IMR-90 (cell line): Measurements from ENCODE around the gene WDR5. TPM values are rescaled to one million over a fixed set of nuclear protein-coding genes. Genes with fewer than 3 reads are reported as not detected.

Experiments used
- ATAC-seq: fragments of 200-7000 bp; cut with Tn5 transposase; 2 replicates; pipeline ENCODE4 v1.9.1; 2020; ENCODE audit warnings: low read depth, mild to moderate bottlenecking, moderate library complexity
- BruUV-seq: library from RNA; stranded (reverse); fragments of 400-500 nt; replicated peaks from 2 replicates; lab custom pipeline; 2021; lab: Mats Ljungman, UMichigan
- CTCF ChIA-PET: fragments of 300-600 bp; formaldehyde crosslinking; extraction: SDS; loops from one replicate; lab custom pipeline; 2021; ENCODE audit warnings: antibody characterized with exemption; lab: Yijun Ruan, JAX
- POLR2A ChIA-PET: fragments of 300-600 bp; sonication (Branson Sonifier 250); formaldehyde crosslinking; loops from one replicate; lab custom pipeline; 2022; ENCODE audit warnings: antibody characterized with exemption; ENCODE audit not compliant: unreplicated experiment; lab: Charles Lee
- DNase-seq: peaks from one replicate; pipeline ENCODE4 v3.0.0; 2013
- H2AFZ ChIP-seq: replicated peaks from 2 replicates; pipeline ENCODE3; 2013; ENCODE audit warnings: low read length, mild to moderate bottlenecking; ENCODE audit not compliant: poor library complexity
- H2AK5ac ChIP-seq: 2 replicates; pipeline ENCODE4 v1.6.1; 2013; ENCODE audit warnings: low read depth, low read length, inconsistent platforms
- H2AK9ac ChIP-seq: replicated peaks from 2 replicates; pipeline ENCODE3; 2013; ENCODE audit warnings: mild to moderate bottlenecking, low read depth, low read length, moderate library complexity; ENCODE audit not compliant: poor library complexity
- H2BK120ac ChIP-seq: 2 replicates; pipeline ENCODE4 v1.6.1; 2013; ENCODE audit warnings: low read depth, low read length, inconsistent platforms
- H2BK15ac ChIP-seq: 3 replicates; pipeline ENCODE4 v1.6.1; 2013; ENCODE audit warnings: low read depth, low read length, inconsistent platforms
- H2BK20ac ChIP-seq: 2 replicates; pipeline ENCODE4 v1.6.1; 2013; ENCODE audit warnings: low read depth, mild to moderate bottlenecking, inconsistent platforms, low read length, moderate library complexity
- H2BK5ac ChIP-seq: 2 replicates; pipeline ENCODE4 v1.6.1; 2013; ENCODE audit warnings: mild to moderate bottlenecking, low read depth, low read length, inconsistent platforms; ENCODE audit not compliant: poor library complexity, severe bottlenecking
- H3K14ac ChIP-seq: replicated peaks from 2 replicates; pipeline ENCODE4 v1.6.1; 2013; ENCODE audit warnings: low read depth, low read length, inconsistent platforms
- H3K18ac ChIP-seq: 2 replicates; pipeline ENCODE4 v1.6.1; 2013; ENCODE audit warnings: low read depth, low read length, control low read depth
- H3K23ac ChIP-seq: 2 replicates; pipeline ENCODE4 v1.6.1; 2013; ENCODE audit warnings: low read depth, low read length, inconsistent platforms
- H3K27ac ChIP-seq: 2 replicates; pipeline ENCODE4 v1.5.1; 2013; ENCODE audit warnings: mild to moderate bottlenecking, control low read depth, low read length; ENCODE audit not compliant: insufficient read depth
- H3K27me3 ChIP-seq: 2 replicates; pipeline ENCODE4 v1.6.1; 2013; ENCODE audit warnings: low read length; ENCODE audit not compliant: control insufficient read depth, insufficient read depth
- H3K36me3 ChIP-seq: 2 replicates; pipeline ENCODE4 v1.6.1; 2013; ENCODE audit warnings: low read length, mixed read lengths; ENCODE audit not compliant: control insufficient read depth, insufficient read depth
- H3K4ac ChIP-seq: 2 replicates; pipeline ENCODE4 v1.6.1; 2013; ENCODE audit warnings: low read depth, low read length, inconsistent platforms
- H3K4me1 ChIP-seq: 2 replicates; pipeline ENCODE4 v1.6.1; 2013; ENCODE audit warnings: low read length, mixed read lengths; ENCODE audit not compliant: control insufficient read depth, insufficient read depth
- H3K4me2 ChIP-seq: 2 replicates; pipeline ENCODE4 v1.6.1; 2013; ENCODE audit warnings: low read depth, mild to moderate bottlenecking, control low read depth, low read length, moderate library complexity
- H3K4me3 ChIP-seq: 2 replicates; pipeline ENCODE4 v1.5.1; 2013; ENCODE audit warnings: low read depth, mild to moderate bottlenecking, control low read depth, low read length, moderate library complexity; ENCODE audit not compliant: insufficient read depth
- H3K56ac ChIP-seq: 2 replicates; pipeline ENCODE4 v1.6.1; 2013; ENCODE audit warnings: low read length, inconsistent platforms; ENCODE audit not compliant: insufficient read depth; ENCODE audit errors: extremely low read depth
- H3K79me1 ChIP-seq, 2 experiments: 2 replicates each; pipeline ENCODE4 v1.6.1; 2013; ENCODE audit warnings: low read length in 2 of 2, inconsistent platforms in 1 of 2, low read depth in 1 of 2
- H3K9ac ChIP-seq: 2 replicates; pipeline ENCODE4 v1.6.1; 2013; ENCODE audit warnings: low read depth, low read length, control low read depth
- H3K9me1 ChIP-seq: 2 replicates; pipeline ENCODE4 v1.6.1; 2013; ENCODE audit warnings: low read length, inconsistent platforms; ENCODE audit not compliant: insufficient read depth
- H3K9me3 ChIP-seq: 2 replicates; pipeline ENCODE4 v1.6.1; 2013; ENCODE audit warnings: low read length; ENCODE audit not compliant: control insufficient read depth, insufficient read depth
- H4K20me1 ChIP-seq: 2 replicates; pipeline ENCODE4 v1.6.1; 2013; ENCODE audit warnings: low read length, inconsistent platforms; ENCODE audit not compliant: insufficient read depth
- H4K5ac ChIP-seq: 2 replicates; pipeline ENCODE4 v1.6.1; 2013; ENCODE audit warnings: mild to moderate bottlenecking, low read depth, low read length, control low read depth
- H4K8ac ChIP-seq, 2 experiments: 2 replicates each; pipeline ENCODE4 v1.6.1; 2013; ENCODE audit warnings: low read depth in 2 of 2, low read length in 2 of 2, control low read depth in 1 of 2, inconsistent platforms in 1 of 2
- H4K91ac ChIP-seq: 2 replicates; pipeline ENCODE4 v1.6.1; 2013; ENCODE audit warnings: low read depth, low read length, inconsistent platforms; ENCODE audit not compliant: insufficient read depth
- BHLHE40 ChIP-seq: fragments of 150-350 bp; IDR thresholded peaks from 2 replicates; pipeline ENCODE4 v1.6.1; 2016; ENCODE audit warnings: mild to moderate bottlenecking, low read depth, low read length
- CHD1 ChIP-seq: IDR thresholded peaks from 2 replicates; pipeline ENCODE4 v1.6.1; 2012; ENCODE audit warnings: low read depth, low read length, improper control_type of control experiment
- ELK1 ChIP-seq: fragments of 150-350 bp; IDR thresholded peaks from 2 replicates; pipeline ENCODE4 v1.6.1; 2016; ENCODE audit warnings: low read depth, mild to moderate bottlenecking, low read length, moderate library complexity, borderline replicate concordance
- FOS ChIP-seq: fragments of 150-350 bp; IDR thresholded peaks from 2 replicates; pipeline ENCODE4 v1.6.1; 2016; ENCODE audit warnings: low read depth, low read length
- MAFK ChIP-seq: IDR thresholded peaks from 2 replicates; pipeline ENCODE4 v1.6.1; 2012; ENCODE audit warnings: low read depth, low read length, improper control_type of control experiment
- MAZ ChIP-seq: IDR thresholded peaks from 2 replicates; pipeline ENCODE4 v1.6.1; 2012; ENCODE audit warnings: low read depth, mild to moderate bottlenecking, low read length, improper control_type of control experiment, moderate library complexity, borderline replicate concordance
- NFE2L2 ChIP-seq: fragments of 150-350 bp; IDR thresholded peaks from 2 replicates; pipeline ENCODE4 v1.6.1; 2016; ENCODE audit warnings: low read depth, mild to moderate bottlenecking, low read length
- POLR2A ChIP-seq: IDR thresholded peaks from 2 replicates; pipeline ENCODE4 v1.6.1; 2012; ENCODE audit warnings: mild to moderate bottlenecking, low read depth, low read length
- RAD21 ChIP-seq: IDR thresholded peaks from 2 replicates; pipeline ENCODE4 v1.6.1; 2012; ENCODE audit warnings: low read length, improper control_type of control experiment
- RCOR1 ChIP-seq: IDR thresholded peaks from 2 replicates; pipeline ENCODE4 v1.6.1; 2012; ENCODE audit warnings: mild to moderate bottlenecking, low read length, improper control_type of control experiment; ENCODE audit not compliant: insufficient replicate concordance
- RFX5 ChIP-seq: IDR thresholded peaks from 2 replicates; pipeline ENCODE4 v1.8.0; 2012; ENCODE audit warnings: low read depth, mild to moderate bottlenecking, low read length, moderate library complexity
- USF2 ChIP-seq: fragments of 150-350 bp; IDR thresholded peaks from 2 replicates; pipeline ENCODE4 v1.6.1; 2017; ENCODE audit warnings: mild to moderate bottlenecking, antibody characterized with exemption, low read length, low read depth
- WGBS, 2 experiments: methylation state at CpG; one replicate each; pipeline versions ENCODE4 v1.1.5 to v1.1.7; 2013; ENCODE audit warnings: missing lambda C conversion rate in 2 of 2; ENCODE audit not compliant: insufficient read length in 1 of 2; ENCODE audit errors: extremely low coverage in 2 of 2; 5-methylcytosine and 5-hydroxymethylcytosine counted together
- dilution Hi-C: fragments of 300-500 bp; cut with HindIII; formaldehyde crosslinking; loops from one replicate; pipeline ENCODE4 v1.14.3; 2018; ENCODE audit warnings: low sequenced_read_pairs; ENCODE audit not compliant: unreplicated experiment
- in situ Hi-C: fragments of 300-500 bp; cut with MboI; formaldehyde crosslinking; loops from 3 replicates; pipeline ENCODE4 v1.14.3; 2019; ENCODE audit warnings: low sequenced_read_pairs, inconsistent platforms, mixed read lengths
- intact Hi-C: fragments of 100-400 bp; cut with micrococcal nuclease; formaldehyde crosslinking; loops from 2 replicates; pipeline ENCODE4 v1.10.0; 2022
- polyA plus RNA-seq, 3 experiments: library from polyadenylated mRNA; depleted of rRNA; stranded (reverse); fragments of >200 nt; gene quantifications; 2 replicates each; pipeline ENCODE4 v1.2.3, GENCODE V29; 2012; ENCODE audit warnings: low replicate concordance in 1 of 3
- total RNA-seq: library from RNA; depleted of rRNA; stranded (reverse); fragments of >200 nt; gene quantifications from 2 replicates; pipeline ENCODE4 v1.2.3, GENCODE V29; 2012
- TF ChIP-seq, protein P1 (sequence below): conservative IDR thresholded peaks from 2 replicates; pipeline ENCODE4 v1.5.1; 2012; ENCODE audit warnings: mild to moderate bottlenecking, low read depth, low read length, improper control_type of control experiment

Gene WDR5
- total and polyA plus RNA-seq, 2 of the 4 experiments (the other 2 are of a cell fraction), result 18.3 to 26.6 TPM

- dilution Hi-C loops, result no loop called here
- Histone ChIP-seq H3K14ac (no peak overlapping the region), H3K79me1 (no peaks in the 10 kb centered on the region), H3K36me3 (no peaks in the 10 kb centered on the region), H3K4me1 (peaks cover 13% of the 10 kb centered on the region), H3K9ac (no peak overlapping the region), H2AK5ac (no peak overlapping the region), H2BK20ac (no peak overlapping the region), H3K4me2 (no peak overlapping the region), H4K91ac (no peak overlapping the region), H2AK9ac (no peak overlapping the region), H3K27me3 (peaks cover 25% of the 10 kb centered on the region), H3K9me3 (no peaks in the 10 kb centered on the region), H3K27ac (no peak overlapping the region), H4K8ac (no peak overlapping the region), H3K4me3 (no peak overlapping the region), H2BK5ac (no peak overlapping the region), H2BK15ac (no peak overlapping the region), H3K18ac (no peak overlapping the region), H3K23ac (no peak overlapping the region), H2AFZ (no peak overlapping the region), H4K5ac (no peak overlapping the region), H4K20me1 (no peaks in the 10 kb centered on the region), H3K4ac (no peak overlapping the region), H3K56ac (no peak overlapping the region), H3K9me1 (no peaks in the 10 kb centered on the region), H2BK120ac (no peak overlapping the region)
- no TSS peak for BruUV-seq
- ATAC-seq (no peak), DNase-seq (no peak)
- ChIA-PET POLR2A (no interaction called here), CTCF (no interaction called here)
- intact Hi-C loops, result no loop called here
- TF ChIP-seq NFE2L2 (no peak), RFX5 (no peak), CHD1 (no peak), MAZ (no peak), ELK1 (no peak), BHLHE40 (no peak), RAD21 (no peak), RCOR1 (no peak), POLR2A (no peak), MAFK (no peak), USF2 (no peak), FOS (no peak)
- TF ChIP-seq, protein P1, sequence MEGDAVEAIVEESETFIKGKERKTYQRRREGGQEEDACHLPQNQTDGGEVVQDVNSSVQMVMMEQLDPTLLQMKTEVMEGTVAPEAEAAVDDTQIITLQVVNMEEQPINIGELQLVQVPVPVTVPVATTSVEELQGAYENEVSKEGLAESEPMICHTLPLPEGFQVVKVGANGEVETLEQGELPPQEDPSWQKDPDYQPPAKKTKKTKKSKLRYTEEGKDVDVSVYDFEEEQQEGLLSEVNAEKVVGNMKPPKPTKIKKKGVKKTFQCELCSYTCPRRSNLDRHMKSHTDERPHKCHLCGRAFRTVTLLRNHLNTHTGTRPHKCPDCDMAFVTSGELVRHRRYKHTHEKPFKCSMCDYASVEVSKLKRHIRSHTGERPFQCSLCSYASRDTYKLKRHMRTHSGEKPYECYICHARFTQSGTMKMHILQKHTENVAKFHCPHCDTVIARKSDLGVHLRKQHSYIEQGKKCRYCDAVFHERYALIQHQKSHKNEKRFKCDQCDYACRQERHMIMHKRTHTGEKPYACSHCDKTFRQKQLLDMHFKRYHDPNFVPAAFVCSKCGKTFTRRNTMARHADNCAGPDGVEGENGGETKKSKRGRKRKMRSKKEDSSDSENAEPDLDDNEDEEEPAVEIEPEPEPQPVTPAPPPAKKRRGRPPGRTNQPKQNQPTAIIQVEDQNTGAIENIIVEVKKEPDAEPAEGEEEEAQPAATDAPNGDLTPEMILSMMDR, result no peak
- in situ Hi-C loops, result no loop called here
- WGBS, 2 experiments, result 69% methylated on average over 4 of the region's 9 CpGs; no CpG with 5 or more reads in 1 of the 2 experiments
These were observed 38.2 kb downstream of the WDR5 start for GRCh38 chr9:134174073-134174449.
